ENCODE measurements around the gene INA.

The INA gene

GRCh38 chr10:103287992-103288391 lies 11.1 kb downstream of the INA start:
- no peaks in the 10 kb centered on the region for H3K4me1 Mint-ChIP-seq
- no peaks in the 10 kb centered on the region for H3K36me3 Mint-ChIP-seq
- ATAC-seq (no peak), DNase-seq (ENCODE audit: low spot score in 2 of 2) (no peak)
- H3K9me3 Mint-ChIP-seq: no peaks in the 10 kb centered on the region
- no peak overlapping the region for H3K27ac Mint-ChIP-seq
- H3K4me3 Mint-ChIP-seq: no peak overlapping the region

GRCh38 chr10:103291588-103291987 lies 14.7 kb downstream of the INA start:
- no peak overlapping the region for H3K4me3 Mint-ChIP-seq
- no peaks in the 10 kb centered on the region for H3K4me1 Mint-ChIP-seq
- H3K9me3 Mint-ChIP-seq: no peaks in the 10 kb centered on the region
- H3K36me3 Mint-ChIP-seq: no peaks in the 10 kb centered on the region
- DNase-seq (ENCODE audit: low spot score in 2 of 2) (no peak), ATAC-seq (no peak)
- H3K27ac Mint-ChIP-seq: no peak overlapping the region

- no peak overlapping the region for H3K27ac Mint-ChIP-seq
- ATAC-seq: no peak
- H3K4me1 Mint-ChIP-seq: no peaks in the 10 kb centered on the region
- no peak for DNase-seq (ENCODE audit: low spot score in 2 of 2)
- H3K9me3 Mint-ChIP-seq: no peaks in the 10 kb centered on the region
- no peaks in the 10 kb centered on the region for H3K36me3 Mint-ChIP-seq
- no peak overlapping the region for H3K4me3 Mint-ChIP-seq
These were observed 18.6 kb downstream of the INA start for GRCh38 chr10:103295374-103296015.

- H3K4me3 Mint-ChIP-seq: no peak overlapping the region
- no peaks in the 10 kb centered on the region for H3K9me3 Mint-ChIP-seq
- H3K27ac Mint-ChIP-seq: no peak overlapping the region
- H3K4me1 Mint-ChIP-seq: no peaks in the 10 kb centered on the region
- H3K36me3 Mint-ChIP-seq: peaks cover 92% of the 10 kb centered on the region
- DNase-seq (ENCODE audit: low spot score in 2 of 2) (no peak), ATAC-seq (no peak)
These were observed 30.7 kb downstream of the INA start for GRCh38 chr10:103307594-103307993.

GRCh38 chr10:103310197-103310596 lies 33.3 kb downstream of the INA start:
- DNase-seq (ENCODE audit: low spot score in 2 of 2): no peak
- H3K27ac Mint-ChIP-seq: no peak overlapping the region
- peaks cover 90% of the 10 kb centered on the region for H3K36me3 Mint-ChIP-seq
- no peak overlapping the region for H3K4me3 Mint-ChIP-seq
- no peaks in the 10 kb centered on the region for H3K9me3 Mint-ChIP-seq
- no peak for ATAC-seq
- H3K4me1 Mint-ChIP-seq: no peaks in the 10 kb centered on the region

- DNase-seq (ENCODE audit: low spot score in 2 of 2) (no peak), ATAC-seq (no peak)
- H3K4me3 Mint-ChIP-seq: no peak overlapping the region
- peaks cover 77% of the 10 kb centered on the region for H3K36me3 Mint-ChIP-seq
- H3K27ac Mint-ChIP-seq: no peak overlapping the region
- no peaks in the 10 kb centered on the region for H3K4me1 Mint-ChIP-seq
- H3K9me3 Mint-ChIP-seq: no peaks in the 10 kb centered on the region
These were observed 39.1 kb downstream of the INA start for GRCh38 chr10:103316087-103316486.

GRCh38 chr10:103327906-103328305 lies 51.0 kb downstream of the INA start:
- peak overlapping the region; percentile 50 for H3K27ac Mint-ChIP-seq
- no peaks in the 10 kb centered on the region for H3K4me1 Mint-ChIP-seq
- DNase-seq (ENCODE audit: low spot score in 2 of 2) (no peak), ATAC-seq (peak; percentile 34)
- H3K36me3 Mint-ChIP-seq: peaks cover 82% of the 10 kb centered on the region
- H3K9me3 Mint-ChIP-seq: no peaks in the 10 kb centered on the region
- no peak overlapping the region for H3K4me3 Mint-ChIP-seq

- ATAC-seq: no peak
- Mint-ChIP-seq H3K9me3 (no peaks in the 10 kb centered on the region), H3K36me3 (peaks cover 78% of the 10 kb centered on the region), H3K4me3 (no peak overlapping the region), H3K4me1 (no peaks in the 10 kb centered on the region), H3K27ac (no peak overlapping the region)
- no peak for DNase-seq (ENCODE audit: low spot score in 2 of 2)
These were observed 57.1 kb downstream of the INA start for GRCh38 chr10:103333934-103334520.

GRCh38 chr10:103334567-103334966 lies 57.6 kb downstream of the INA start:
- Mint-ChIP-seq H3K4me1 (no peaks in the 10 kb centered on the region), H3K36me3 (peaks cover 83% of the 10 kb centered on the region), H3K9me3 (no peaks in the 10 kb centered on the region), H3K27ac (no peak overlapping the region), H3K4me3 (no peak overlapping the region)
- no peak for ATAC-seq
- DNase-seq (ENCODE audit: low spot score in 2 of 2): no peak

GRCh38 chr10:103336370-103336769 lies 59.4 kb downstream of the INA start:
- no peak for ATAC-seq
- Mint-ChIP-seq H3K27ac (no peak overlapping the region), H3K36me3 (peaks cover 77% of the 10 kb centered on the region), H3K9me3 (no peaks in the 10 kb centered on the region), H3K4me3 (no peak overlapping the region), H3K4me1 (no peaks in the 10 kb centered on the region)
- no peak for DNase-seq (ENCODE audit: low spot score in 2 of 2)

Measured in stimulated activated effector memory CD8-positive, alpha-beta T cell treated with anti-CD3 and anti-CD28 coated beads, Interleukin-12 subunit alpha, Interleukin-12 subunit beta, amount 100 ng/mL, for 72 hours (primary cell).